Nephron progenitor cell (in vitro differentiated cells): ENCODE data around the gene FOXN3.
A peak's percentile ranks its signal among the peaks of the same experiment; 100 is the strongest.

ENCODE experiments used
- DNase-seq: peaks from one replicate; pipeline ENCODE4 v3.0.0; 2021
- H3K27ac Mint-ChIP-seq: 2 replicates; pipeline ENCODE4 v1.8.0; 2021; ENCODE audit warnings: mild to moderate bottlenecking, moderate library complexity, mixed read lengths
- H3K27me3 Mint-ChIP-seq: 2 replicates; pipeline ENCODE4 v1.8.0; 2021; ENCODE audit warnings: mild to moderate bottlenecking, low read depth, mixed read lengths; ENCODE audit not compliant: poor library complexity
- H3K36me3 Mint-ChIP-seq: 2 replicates; pipeline ENCODE4 v1.8.0; 2021; ENCODE audit warnings: low read depth, mixed read lengths
- H3K4me1 Mint-ChIP-seq: 2 replicates; pipeline ENCODE4 v1.8.0; 2021; ENCODE audit warnings: mixed read lengths
- H3K4me3 Mint-ChIP-seq: 2 replicates; pipeline ENCODE4 v1.8.0; 2021; ENCODE audit warnings: mild to moderate bottlenecking, moderate library complexity, mixed read lengths
- H3K9me3 Mint-ChIP-seq: 2 replicates; pipeline ENCODE4 v1.8.0; 2021; ENCODE audit warnings: mild to moderate bottlenecking, moderate library complexity, mixed read lengths
- CTCF ChIP-seq: fragments of 200-600 bp; sonication (generic); IDR thresholded peaks from 2 replicates; pipeline ENCODE4 v1.5.0; 2021; ENCODE audit warnings: antibody characterized with exemption

The FOXN3 gene

GRCh38 chr14:89308232-89308959, 108.6 kb downstream of the FOXN3 start:
- Mint-ChIP-seq H3K9me3 (peaks cover 9% of the 10 kb centered on the region), H3K4me1 (peaks cover 48% of the 10 kb centered on the region), H3K27me3 (no peaks in the 10 kb centered on the region), H3K4me3 (no peak overlapping the region), H3K27ac (no peak overlapping the region), H3K36me3 (peaks cover 31% of the 10 kb centered on the region)
- DNase-seq: no peak
- no peak for TF ChIP-seq CTCF

GRCh38 chr14:89307409-89307808, 109.6 kb downstream of the FOXN3 start:
- Mint-ChIP-seq H3K27ac (no peak overlapping the region), H3K4me3 (no peak overlapping the region), H3K36me3 (peaks cover 30% of the 10 kb centered on the region)

GRCh38 chr14:89304972-89305703, 111.9 kb downstream of the FOXN3 start:
- Mint-ChIP-seq H3K4me1 (peaks cover 56% of the 10 kb centered on the region), H3K27ac (peak overlapping the region; percentile 97), H3K9me3 (no peaks in the 10 kb centered on the region), H3K27me3 (peaks cover 3% of the 10 kb centered on the region), H3K36me3 (peaks cover 33% of the 10 kb centered on the region), H3K4me3 (peak overlapping the region; percentile 44)
- TF ChIP-seq CTCF: no peak
- no peak for DNase-seq

More at GRCh38 chr14:89307409-89307808, 109.6 kb downstream of the FOXN3 start:
- no peaks in the 10 kb centered on the region for H3K9me3 Mint-ChIP-seq
- no peak for TF ChIP-seq CTCF
- no peaks in the 10 kb centered on the region for H3K27me3 Mint-ChIP-seq
- peaks cover 57% of the 10 kb centered on the region for H3K4me1 Mint-ChIP-seq
- DNase-seq: no peak

- Mint-ChIP-seq H3K27me3 (peaks cover 3% of the 10 kb centered on the region), H3K4me1 (peaks cover 50% of the 10 kb centered on the region), H3K4me3 (peak overlapping the region; percentile 75), H3K27ac (peak overlapping the region; percentile 97), H3K36me3 (peaks cover 34% of the 10 kb centered on the region), H3K9me3 (no peaks in the 10 kb centered on the region)
- no peak for TF ChIP-seq CTCF
- DNase-seq: no peak
These were observed 112.5 kb downstream of the FOXN3 start for GRCh38 chr14:89304561-89304960.

- no peak for TF ChIP-seq CTCF
- no peaks in the 10 kb centered on the region for H3K9me3 Mint-ChIP-seq
- H3K4me1 Mint-ChIP-seq: peaks cover 45% of the 10 kb centered on the region
- H3K4me3 Mint-ChIP-seq: peak overlapping the region; percentile 75
- peak; percentile 14 for DNase-seq
- peaks cover 3% of the 10 kb centered on the region for H3K27me3 Mint-ChIP-seq
- H3K36me3 Mint-ChIP-seq: peaks cover 42% of the 10 kb centered on the region
- peak overlapping the region; percentile 97 for H3K27ac Mint-ChIP-seq
These were observed 113.3 kb downstream of the FOXN3 start for GRCh38 chr14:89303456-89304435.
